Thymus (tissue), 11 donors: ENCODE results near the gene TSR1. TPM values are rescaled to one million over a fixed set of nuclear protein-coding genes. Genes with fewer than 3 reads are reported as not detected.
"Not testable (repeated sequence)": the region's sequence is repeated elsewhere in the genome, so short reads cannot be mapped to it uniquely, and the experiment has no call there.

ENCODE experiments used
- DNase-seq, 9 donors: peaks; one replicate each; pipeline ENCODE4 v3.0.0-alpha.2; 2013; ENCODE audit warnings: low spot score in 9 of 9, low read depth in 6 of 9, missing footprints in 1 of 9
- H3K27ac ChIP-seq, 2 donors: one replicate each; pipeline ENCODE4 v1.5.1; 2013; ENCODE audit warnings: control low read depth in 1 of 2, low read depth in 1 of 2, low read length in 1 of 2, mild to moderate bottlenecking in 1 of 2, moderate library complexity in 1 of 2
- H3K27me3 ChIP-seq, 2 donors: one replicate each; pipeline ENCODE4 v1.5.1; 2013; ENCODE audit warnings: low read length in 1 of 2; ENCODE audit not compliant: control insufficient read depth in 2 of 2, insufficient read depth in 1 of 2
- H3K36me3 ChIP-seq, 2 donors: one replicate each; pipeline ENCODE4 v1.5.1; 2013; ENCODE audit warnings: low read length in 1 of 2, mild to moderate bottlenecking in 1 of 2, moderate library complexity in 1 of 2; ENCODE audit not compliant: control insufficient read depth in 2 of 2, insufficient read depth in 2 of 2
- H3K4me1 ChIP-seq, 2 donors: one replicate each; pipeline ENCODE4 v1.5.1; 2013; ENCODE audit warnings: low read length in 2 of 2; ENCODE audit not compliant: control insufficient read depth in 2 of 2, insufficient read depth in 2 of 2
- H3K4me3 ChIP-seq, 2 donors: one replicate each; pipeline ENCODE4 v1.5.1; 2013; ENCODE audit warnings: low read length in 2 of 2, control low read depth in 1 of 2, mild to moderate bottlenecking in 1 of 2
- H3K9me3 ChIP-seq, 2 donors: one replicate each; pipeline ENCODE4 v1.5.1; 2013; ENCODE audit warnings: low read length in 1 of 2, mild to moderate bottlenecking in 1 of 2; ENCODE audit not compliant: control insufficient read depth in 2 of 2, insufficient read depth in 1 of 2
- WGBS: extraction: QIAGEN DNeasy Blood & Tissue Kit; methylation state at CpG from one replicate; pipeline ENCODE4 v1.1.7; 2013; 5-methylcytosine and 5-hydroxymethylcytosine counted together
- polyA plus RNA-seq: library from polyadenylated mRNA; stranded (reverse); fragments of 200-250 nt; gene quantifications from one replicate; pipeline ENCODE4 v1.2.3, GENCODE V29; 2013
- total RNA-seq: library from RNA; stranded (reverse); fragments of 120-200 nt; gene quantifications from one replicate; pipeline ENCODE4 v1.2.4, GENCODE V29; 2013
- donor health status: healthy.

TSR1 gene
- total and polyA plus RNA-seq, 2 donors, result 12.4 to 18.3 TPM

DNA sequence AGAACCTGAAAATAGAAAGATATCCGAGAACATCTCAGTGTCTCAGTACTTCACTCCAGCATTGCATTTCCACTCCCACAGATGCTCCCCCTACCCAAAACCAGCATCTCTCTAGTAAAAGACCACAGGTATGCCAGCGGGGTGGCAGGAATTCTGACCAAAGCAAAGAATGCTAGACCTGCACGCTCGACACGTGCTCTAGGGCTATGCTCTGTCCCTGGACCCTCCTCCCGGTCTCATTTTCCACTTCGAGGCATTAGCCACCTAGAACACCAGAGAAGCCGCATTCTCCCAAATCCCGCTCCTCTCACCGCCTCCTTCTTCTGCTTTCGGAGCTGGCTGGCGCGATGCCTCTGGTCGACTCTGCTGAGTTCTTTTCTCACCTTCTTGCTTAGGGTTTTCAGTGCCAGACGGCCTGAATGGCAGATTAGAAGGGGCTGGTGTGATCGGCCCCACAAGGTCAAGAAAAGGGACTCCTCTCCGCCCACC is 487 bp downstream of the TSR1 start:
- H3K4me3 ChIP-seq, result peak overlapping the region; percentile 85 to 93
- peaks cover 13 to 20% of the 10 kb centered on the region in 2 donors for H3K4me1 ChIP-seq
- no peak for DNase-seq
- H3K9me3 ChIP-seq, result no peaks in the 10 kb centered on the region
- peaks cover 26 to 47% of the 10 kb centered on the region in 2 donors for H3K36me3 ChIP-seq
- WGBS, result 5% methylated on average over 17 of the region's 17 CpGs
- H3K27me3 ChIP-seq, result no peaks in the 10 kb centered on the region
- peak overlapping the region in 1 of 2 donors; percentile 38 for H3K27ac ChIP-seq

GRCh38 chr17:2331303-2331702 is 5.0 kb downstream of the TSR1 start:
- Histone ChIP-seq H3K27ac (no peak overlapping the region), H3K4me1 (peaks cover 9% of the 10 kb centered on the region in 2 donors), H3K27me3 (no peaks in the 10 kb centered on the region), H3K4me3 (no peak overlapping the region), H3K9me3 (no peaks in the 10 kb centered on the region), H3K36me3 (peaks cover 38 to 86% of the 10 kb centered on the region in 2 donors)
- 66% methylated on average over 3 of the region's 3 CpGs for WGBS
- no peak for DNase-seq

GRCh38 chr17:2323629-2324314 is 12.5 kb downstream of the TSR1 start:
- Histone ChIP-seq H3K27me3 (no peaks in the 10 kb centered on the region), H3K4me3 (no peak overlapping the region), H3K9me3 (no peaks in the 10 kb centered on the region), H3K27ac (no peak overlapping the region), H3K4me1 (no peaks in the 10 kb centered on the region), H3K36me3 (peaks cover 28 to 69% of the 10 kb centered on the region in 2 donors)
- no peak for DNase-seq
- WGBS, result 93% methylated on average over 2 of the region's 2 CpGs

DNA sequence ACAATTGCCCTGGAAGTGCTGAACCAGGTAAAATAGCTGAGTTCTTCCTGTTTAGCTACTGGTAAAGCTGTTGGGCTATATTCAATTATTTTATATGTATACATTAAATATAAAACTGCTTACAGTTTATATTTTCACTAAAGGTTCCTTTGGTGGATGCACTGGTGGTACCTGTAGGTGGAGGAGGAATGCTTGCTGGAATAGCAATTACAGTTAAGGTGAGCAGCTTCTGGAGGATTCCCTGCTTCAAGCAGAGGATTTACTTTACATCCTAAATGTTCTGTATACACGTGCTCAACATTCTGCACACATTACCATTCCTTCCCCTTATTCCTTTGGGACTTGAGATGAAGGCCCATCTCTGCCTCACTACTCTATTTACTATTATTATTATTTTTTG is 14.9 kb downstream of the TSR1 start:
- Histone ChIP-seq H3K36me3 (peaks cover 26 to 51% of the 10 kb centered on the region in 2 donors), H3K4me1 (no peaks in the 10 kb centered on the region), H3K27me3 (no peaks in the 10 kb centered on the region), H3K27ac (no peak overlapping the region), H3K9me3 (no peaks in the 10 kb centered on the region), H3K4me3 (no peak overlapping the region)
- no peak for DNase-seq
- WGBS, result 100% methylated on average over 1 of the region's 1 CpG

DNA sequence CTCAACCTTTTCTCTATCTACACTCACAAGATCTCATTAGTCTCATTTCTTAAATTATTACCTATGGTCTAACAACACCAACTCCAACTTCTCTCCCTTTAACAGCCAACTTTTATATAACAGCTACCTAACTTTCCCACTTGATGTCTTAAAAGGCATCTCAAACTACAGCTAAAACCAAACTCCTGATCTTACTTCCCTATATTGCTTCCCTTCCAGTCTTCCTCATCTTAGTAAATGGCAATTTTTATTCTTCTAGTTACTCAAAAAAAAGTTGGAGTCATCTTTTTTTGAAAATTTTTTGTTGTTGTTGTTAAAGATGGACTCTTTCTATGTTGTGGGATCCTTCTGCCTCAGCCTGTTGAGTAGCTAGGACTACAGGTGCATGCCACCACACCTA is 17.2 kb downstream of the TSR1 start:
- no peak overlapping the region for H3K27ac ChIP-seq
- H3K9me3 ChIP-seq, result no peaks in the 10 kb centered on the region

DNA sequence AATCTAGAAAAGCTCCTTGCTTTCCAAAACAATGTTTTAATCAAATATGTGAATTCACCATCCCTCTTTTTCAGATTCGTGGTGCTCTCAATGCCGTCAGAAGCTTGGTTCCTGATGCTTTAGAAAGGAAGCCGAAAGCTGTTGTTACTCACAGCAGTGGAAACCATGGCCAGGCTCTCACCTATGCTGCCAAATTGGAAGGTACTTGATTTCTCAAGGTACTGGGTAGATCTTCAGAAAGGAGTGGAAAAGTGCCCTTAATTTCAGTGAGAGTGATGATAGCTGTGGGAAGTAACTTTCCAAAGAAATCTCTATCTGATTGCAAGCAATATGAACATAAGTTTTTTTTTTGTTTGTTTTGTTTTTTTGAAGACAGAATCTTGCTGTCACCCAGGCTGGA is 18.5 kb downstream of the TSR1 start:
- WGBS, result 98% methylated on average over 3 of the region's 3 CpGs
- DNase-seq, result no peak
- no peaks in the 10 kb centered on the region for H3K4me1 ChIP-seq
- no peak overlapping the region for H3K4me3 ChIP-seq
- no peak overlapping the region for H3K27ac ChIP-seq
- H3K27me3 ChIP-seq, result no peaks in the 10 kb centered on the region
- peaks cover 13 to 17% of the 10 kb centered on the region in 2 donors for H3K36me3 ChIP-seq
- H3K9me3 ChIP-seq, result no peaks in the 10 kb centered on the region

More for the DNA sequence above, 17.2 kb downstream of the TSR1 start:
- no peak overlapping the region for H3K4me3 ChIP-seq
- DNase-seq, result no peak
- peaks cover 20 to 29% of the 10 kb centered on the region in 2 donors for H3K36me3 ChIP-seq
- H3K27me3 ChIP-seq, result no peaks in the 10 kb centered on the region
- H3K4me1 ChIP-seq, result no peaks in the 10 kb centered on the region

- H3K27ac ChIP-seq, H3K9me3 ChIP-seq, H3K4me3 ChIP-seq, DNase-seq, H3K27me3 ChIP-seq, H3K4me1 ChIP-seq: not testable (repeated sequence)
- 98% methylated on average over 7 of the region's 7 CpGs for WGBS
- peaks cover 7 to 10% of the 10 kb centered on the region in 2 donors for H3K36me3 ChIP-seq
Measured at GRCh38 chr17:2316916-2317205, 19.4 kb downstream of the TSR1 start.

- H3K4me1 ChIP-seq, result no peaks in the 10 kb centered on the region
- no peak for DNase-seq
- H3K27me3 ChIP-seq, result no peaks in the 10 kb centered on the region
- no peaks in the 10 kb centered on the region for H3K36me3 ChIP-seq
- H3K9me3 ChIP-seq, result no peaks in the 10 kb centered on the region
- no peak overlapping the region for H3K4me3 ChIP-seq
- WGBS, result 95% methylated on average over 5 of the region's 5 CpGs
- no peak overlapping the region for H3K27ac ChIP-seq
Measured at GRCh38 chr17:2312736-2313135, 23.5 kb downstream of the TSR1 start.

DNA sequence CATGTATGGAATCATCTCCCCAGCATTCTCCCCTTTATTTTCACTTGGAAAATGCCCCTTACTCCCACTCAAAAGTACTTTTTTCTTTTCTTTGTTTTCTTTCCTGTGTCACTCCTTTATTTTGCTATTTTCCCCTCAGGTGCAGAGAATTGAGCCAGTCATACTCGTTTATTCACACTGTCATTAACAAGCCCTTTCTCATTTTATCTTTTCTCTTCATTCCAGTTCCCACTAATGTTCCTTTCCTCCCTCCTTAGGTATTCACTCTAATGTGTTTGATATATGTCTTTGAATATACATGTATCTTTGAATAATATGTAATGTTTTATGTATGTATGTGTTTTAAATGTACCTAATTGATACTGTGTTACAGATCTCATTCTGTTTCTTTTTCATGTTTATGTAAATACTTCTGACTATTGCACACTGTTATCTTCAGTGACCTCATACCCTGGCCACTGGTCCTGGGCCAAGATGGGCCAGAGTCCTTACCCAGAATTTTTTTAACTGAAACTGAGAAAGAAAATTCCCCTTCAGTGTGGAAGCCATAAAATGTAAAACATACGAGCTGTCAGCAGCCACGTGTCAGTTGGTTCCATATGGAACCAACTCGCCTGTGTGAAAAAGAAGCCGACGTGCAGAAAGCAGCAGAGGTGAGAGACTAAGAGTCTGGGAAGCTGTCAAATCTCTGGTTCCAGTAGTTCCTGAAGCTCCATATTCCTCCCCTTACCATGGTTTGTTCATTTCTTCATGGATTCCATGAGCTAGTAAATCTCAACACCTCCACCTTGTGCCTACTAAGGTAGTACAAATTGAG is 26.7 kb downstream of the TSR1 start:
- Histone ChIP-seq H3K36me3 (no peaks in the 10 kb centered on the region), H3K4me3 (no peak overlapping the region), H3K9me3 (no peaks in the 10 kb centered on the region), H3K27ac (no peak overlapping the region), H3K27me3 (no peaks in the 10 kb centered on the region), H3K4me1 (peaks cover 0 to under 1% of the 10 kb centered on the region in 2 donors)
- 93% methylated on average over 6 of the region's 6 CpGs for WGBS
- peak in 1 of 9 donors; percentile 2 for DNase-seq
